ENCODE results near the gene COL23A1.
"Not testable (repeated sequence)": the region's sequence is repeated elsewhere in the genome, so short reads cannot be mapped to it uniquely, and the experiment has no call there.

The COL23A1 gene

DNA sequence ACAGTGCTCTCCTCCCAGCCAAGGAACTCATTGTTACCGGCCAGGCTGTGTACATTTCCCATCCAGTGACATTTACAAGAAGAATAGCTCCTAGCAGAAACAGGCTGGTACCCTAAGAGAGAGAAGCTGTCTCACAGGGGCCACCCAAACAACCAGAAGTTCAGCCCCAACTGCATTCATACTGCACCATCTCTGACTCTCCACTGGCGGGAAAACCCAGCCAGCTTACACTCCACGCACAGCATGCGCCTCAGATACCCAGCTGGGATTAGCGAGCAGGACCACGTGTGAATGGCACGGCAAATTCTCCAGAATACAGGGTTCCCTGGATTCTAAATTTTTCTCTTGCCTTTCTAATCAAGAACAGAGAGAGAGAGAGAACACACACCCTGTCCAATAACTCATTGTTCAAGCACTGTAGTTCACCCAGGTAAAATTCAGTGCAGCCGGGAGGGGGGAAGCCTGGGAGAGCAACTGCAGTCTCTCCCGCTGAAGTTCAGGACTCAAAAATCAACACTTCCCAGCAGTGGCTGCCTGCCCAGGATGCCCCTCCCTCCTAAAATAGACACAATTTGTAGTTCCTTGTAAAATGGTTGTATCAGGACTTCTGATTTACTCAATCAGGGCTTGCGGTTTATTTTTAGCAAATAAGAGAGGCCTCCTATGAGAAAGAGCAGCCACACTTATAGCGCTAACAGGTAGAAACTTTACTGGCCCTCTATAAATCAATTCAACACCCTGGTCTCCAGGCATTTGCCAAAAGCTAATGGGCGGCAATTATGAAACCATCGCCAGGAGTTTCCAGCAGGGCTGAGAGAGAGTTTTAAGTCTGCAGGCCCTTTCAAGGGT lies 2.2 kb downstream of the COL23A1 start:
- no peak for DNase-seq

- no peak for DNase-seq
These were observed 3.8 kb downstream of the COL23A1 start for GRCh38 chr5:178586396-178586795.

GRCh38 chr5:178585421-178585820 lies 4.8 kb downstream of the COL23A1 start:
- DNase-seq, result not testable (repeated sequence)

DNA sequence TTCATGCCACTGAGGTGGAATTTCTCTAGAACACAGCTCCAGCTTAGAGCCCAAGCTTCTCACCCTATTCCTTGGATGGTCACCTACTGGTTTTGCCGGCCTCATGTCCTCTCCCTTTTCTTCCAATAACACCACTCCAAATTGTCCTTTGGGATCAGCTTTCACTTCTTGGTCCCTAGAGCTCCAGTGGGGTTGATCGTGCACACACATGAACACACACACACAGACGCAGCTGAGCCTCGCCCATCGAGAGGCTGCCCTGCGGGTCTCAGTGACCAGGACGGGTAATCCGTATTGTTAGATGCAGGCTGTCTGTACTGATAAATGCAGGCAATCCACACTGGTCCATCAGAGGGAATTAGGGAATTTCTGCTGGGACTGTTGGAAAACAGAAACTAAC lies 6.9 kb downstream of the COL23A1 start:
- DNase-seq, result no peak

DNA sequence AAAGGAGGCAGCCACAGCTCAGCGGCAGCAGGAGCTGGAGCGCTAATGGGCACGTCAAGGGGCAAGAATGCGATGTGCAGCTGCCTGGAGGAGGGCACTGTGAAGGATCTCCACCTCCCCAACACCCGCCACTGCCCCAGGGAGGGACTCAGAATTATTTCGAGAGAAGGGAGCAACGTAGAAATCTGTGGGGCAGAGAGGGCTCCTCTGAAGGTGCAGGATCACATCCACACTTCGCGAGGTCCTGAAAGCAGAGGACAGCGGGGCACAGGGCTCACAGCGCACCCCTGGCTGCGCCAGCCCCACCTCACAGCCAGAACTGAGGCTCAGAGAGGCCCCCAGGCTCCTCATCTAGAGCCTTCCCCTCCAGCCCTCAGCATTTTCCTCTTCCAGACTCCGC lies 7.9 kb downstream of the COL23A1 start:
- no peak for DNase-seq

- no peak for DNase-seq
These were observed 8.6 kb downstream of the COL23A1 start for GRCh38 chr5:178581621-178582020.

DNA sequence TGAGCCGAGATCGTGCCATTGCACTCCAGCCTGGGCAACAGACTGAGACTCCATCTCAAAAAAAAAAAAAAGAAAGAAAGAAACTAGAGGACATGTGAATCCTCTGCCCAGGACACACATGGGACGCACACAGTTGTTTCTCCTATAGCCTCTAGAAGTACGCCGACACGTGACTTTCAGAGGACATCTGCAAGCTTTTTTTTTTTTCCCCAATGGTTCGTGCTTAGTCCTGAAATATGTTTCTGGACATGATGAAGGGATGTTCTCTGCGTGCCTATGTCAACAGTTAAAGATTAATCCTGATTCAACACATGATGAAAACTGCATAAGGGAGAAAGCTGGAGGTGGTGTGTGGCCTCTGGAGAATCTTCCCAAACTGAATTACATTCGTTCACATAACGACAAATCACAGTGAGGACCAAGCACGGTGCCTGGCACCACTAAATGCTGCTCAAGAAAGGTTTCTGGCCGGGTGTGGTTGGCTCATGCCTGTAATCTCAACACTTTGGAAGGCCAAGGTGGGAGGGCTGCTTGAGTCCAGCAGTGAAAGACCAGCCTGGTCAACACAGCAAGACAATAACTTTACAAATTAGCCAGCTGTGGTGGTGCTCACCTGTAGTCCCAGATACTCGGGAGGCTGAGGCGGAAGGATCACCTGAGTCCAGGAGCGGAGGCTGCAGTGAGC lies 9.8 kb downstream of the COL23A1 start:
- DNase-seq, result no peak

- DNase-seq, result no peak
These were observed 12.2 kb downstream of the COL23A1 start for GRCh38 chr5:178577944-178578343.

GRCh38 chr5:178577376-178577839 lies 12.8 kb downstream of the COL23A1 start:
- DNase-seq, result no peak

DNA sequence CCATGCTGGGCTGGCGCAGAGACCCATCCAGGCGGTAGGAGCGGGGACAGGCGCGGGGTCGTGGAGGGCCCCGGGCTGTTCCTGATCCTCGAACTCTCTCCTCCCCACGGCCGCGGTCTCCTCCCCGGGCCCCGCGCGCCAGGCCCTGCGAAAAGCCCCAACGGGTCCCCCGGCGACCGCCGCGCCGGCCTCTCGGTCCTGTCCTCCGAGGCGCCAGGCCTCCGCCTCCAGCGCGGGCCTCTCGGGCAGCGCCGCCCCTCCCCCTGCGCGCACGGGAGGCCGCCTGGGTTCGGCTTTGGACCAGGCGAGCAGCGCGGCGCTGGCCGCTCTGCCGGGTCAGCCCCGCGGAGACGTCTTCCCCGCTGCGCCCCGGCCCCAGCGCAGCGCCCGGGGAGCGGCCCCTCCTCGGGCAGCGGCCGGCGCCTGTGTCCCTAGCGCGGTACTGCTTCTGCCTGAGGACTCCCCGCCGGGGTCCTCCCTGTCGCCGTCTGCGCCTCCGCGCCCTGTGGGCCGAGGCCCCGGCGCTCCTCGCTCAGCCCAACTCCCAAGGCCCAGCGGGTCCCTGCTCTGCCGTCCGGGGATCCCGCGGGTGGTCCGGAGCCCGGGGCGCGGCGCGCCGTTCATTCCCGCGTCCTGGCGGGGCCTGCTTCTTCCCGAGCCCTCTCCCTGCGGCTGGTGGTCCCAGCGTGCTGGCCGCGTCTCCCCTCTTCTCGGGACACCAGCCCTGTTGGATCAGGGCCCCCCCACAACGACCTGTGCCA lies 13.4 kb downstream of the COL23A1 start:
- no peak for DNase-seq

GRCh38 chr5:178573216-178573615 lies 17.0 kb downstream of the COL23A1 start:
- no peak for DNase-seq

GRCh38 chr5:178572617-178573016 lies 17.6 kb downstream of the COL23A1 start:
- DNase-seq, result no peak

GRCh38 chr5:178569485-178569884 lies 20.7 kb downstream of the COL23A1 start:
- no peak for DNase-seq

DNA sequence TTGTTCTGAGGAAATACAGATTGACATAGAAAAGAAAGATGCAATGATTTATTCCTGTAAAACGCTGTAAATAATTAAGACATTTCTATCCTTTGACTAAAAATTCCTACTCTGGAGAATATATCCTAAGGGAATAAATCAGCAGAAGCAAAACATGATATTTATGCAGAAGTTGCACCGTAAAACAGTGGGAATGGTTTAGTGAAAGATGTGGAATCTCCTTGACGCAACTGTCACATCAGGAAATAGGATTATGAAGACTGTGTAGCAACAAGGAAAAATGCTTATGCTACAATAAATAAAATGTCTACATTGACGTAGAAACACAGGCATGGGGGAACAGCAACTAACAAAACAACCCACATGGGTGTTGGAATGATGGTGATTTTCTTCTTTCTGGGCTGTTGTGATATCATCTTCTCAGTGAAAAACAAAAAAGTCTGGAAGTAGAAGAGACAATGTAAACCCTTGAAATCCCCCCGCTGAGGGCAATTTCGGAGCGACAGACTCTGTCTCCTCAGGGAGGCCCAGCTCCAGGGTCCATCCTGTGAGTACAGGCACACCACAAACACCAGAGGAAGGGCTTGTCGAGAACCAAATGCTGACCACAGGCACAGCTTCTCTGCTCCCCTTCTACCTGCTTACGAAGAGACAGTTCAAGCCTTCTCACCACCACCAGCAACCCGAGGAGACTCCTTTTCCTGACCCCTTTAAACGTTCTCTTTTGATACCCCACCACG lies 25.2 kb downstream of the COL23A1 start:
- DNase-seq, result no peak

- DNase-seq, result no peak
These were observed 25.8 kb downstream of the COL23A1 start for GRCh38 chr5:178564397-178564796.

DNA sequence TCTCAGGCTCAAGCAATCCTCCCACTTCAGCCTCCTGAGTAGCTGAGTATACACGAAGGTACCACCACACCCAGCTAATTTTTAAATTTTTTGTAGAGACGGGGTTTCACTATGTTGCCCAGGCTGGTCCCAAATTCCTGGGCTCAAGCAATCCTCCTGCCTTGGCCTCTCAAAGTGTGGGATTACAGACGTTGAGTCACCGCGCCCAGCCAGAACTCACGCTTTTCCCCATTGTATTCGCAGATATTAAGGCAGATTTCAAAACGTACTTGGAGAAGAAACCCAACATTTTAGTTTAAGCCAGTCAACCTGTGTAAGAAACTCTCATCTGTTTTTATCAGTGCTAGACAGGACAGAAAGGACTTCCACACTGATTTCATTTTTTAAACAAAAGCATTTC lies 26.6 kb downstream of the COL23A1 start:
- no peak for DNase-seq

DNA sequence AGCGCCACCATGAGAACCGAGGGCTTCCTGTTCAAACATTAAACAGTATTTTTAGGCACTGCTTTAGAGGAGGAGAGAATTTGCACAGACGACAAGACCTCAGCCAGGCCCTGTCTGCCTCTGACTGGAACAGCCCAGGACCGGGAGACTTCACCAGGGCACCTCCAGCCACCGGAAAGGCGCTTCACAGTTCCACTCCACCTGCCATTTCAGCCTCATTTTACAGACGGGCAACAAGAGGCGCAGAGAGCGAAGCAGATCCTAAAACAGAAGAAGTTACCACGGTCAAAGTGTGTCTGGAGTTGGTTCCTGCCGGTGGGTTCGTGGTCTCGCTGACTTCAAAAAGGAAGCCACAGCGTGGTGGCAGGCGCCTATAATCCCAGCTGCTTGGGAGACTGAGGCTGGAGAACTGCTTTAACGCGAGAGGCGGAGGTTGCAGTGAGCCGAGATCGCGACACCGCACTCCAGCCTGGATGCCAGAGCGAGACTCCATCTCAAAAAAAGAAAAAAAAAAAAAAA lies 28.4 kb downstream of the COL23A1 start:
- no peak for DNase-seq

GRCh38 chr5:178560911-178561310 lies 29.3 kb downstream of the COL23A1 start:
- no peak for DNase-seq

GRCh38 chr5:178557416-178557815 lies 32.8 kb downstream of the COL23A1 start:
- no peak for DNase-seq

DNA sequence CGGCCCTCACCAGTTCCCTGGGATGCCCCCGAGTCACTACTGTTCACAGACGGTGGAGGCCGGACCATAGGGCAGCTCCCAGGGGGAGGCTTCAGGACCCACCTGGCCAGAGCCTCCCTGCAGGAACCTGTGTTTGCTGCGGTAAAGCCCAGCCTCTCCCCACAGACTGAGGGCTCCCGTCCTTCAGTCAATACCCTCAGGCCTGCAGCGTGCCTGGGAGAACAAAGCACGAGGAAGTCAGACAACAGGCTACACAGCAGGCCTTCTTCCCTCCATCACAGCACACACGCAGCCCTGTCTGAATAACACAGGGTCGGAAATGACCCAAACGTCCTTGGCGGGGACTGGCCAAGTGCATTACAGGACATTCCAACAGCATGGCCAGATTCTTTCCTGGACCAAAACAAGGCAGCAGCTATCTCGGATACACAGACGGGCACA lies 34.4 kb downstream of the COL23A1 start:
- no peak for DNase-seq

DNA sequence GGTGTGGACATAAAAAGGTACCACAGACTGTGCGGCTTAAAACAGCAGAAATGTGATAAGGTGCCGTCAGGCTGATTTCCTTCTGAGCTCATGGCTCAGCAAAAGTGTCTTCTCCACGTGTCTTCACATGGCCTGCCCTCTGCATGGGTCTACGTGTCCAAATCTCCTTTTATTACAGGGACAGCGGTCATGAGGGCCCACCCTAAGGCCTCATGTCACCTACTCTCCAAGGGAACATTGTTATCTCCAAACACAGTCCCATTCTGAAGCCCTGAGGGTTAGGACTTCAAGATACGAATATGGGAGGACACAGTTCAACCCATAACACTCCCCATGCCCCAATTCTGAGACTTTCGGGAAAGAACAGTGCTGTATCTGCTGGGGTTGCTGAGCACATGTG lies 35.2 kb downstream of the COL23A1 start:
- DNase-seq, result no peak

GRCh38 chr5:178554311-178554710 lies 35.9 kb downstream of the COL23A1 start:
- DNase-seq, result no peak

DNA sequence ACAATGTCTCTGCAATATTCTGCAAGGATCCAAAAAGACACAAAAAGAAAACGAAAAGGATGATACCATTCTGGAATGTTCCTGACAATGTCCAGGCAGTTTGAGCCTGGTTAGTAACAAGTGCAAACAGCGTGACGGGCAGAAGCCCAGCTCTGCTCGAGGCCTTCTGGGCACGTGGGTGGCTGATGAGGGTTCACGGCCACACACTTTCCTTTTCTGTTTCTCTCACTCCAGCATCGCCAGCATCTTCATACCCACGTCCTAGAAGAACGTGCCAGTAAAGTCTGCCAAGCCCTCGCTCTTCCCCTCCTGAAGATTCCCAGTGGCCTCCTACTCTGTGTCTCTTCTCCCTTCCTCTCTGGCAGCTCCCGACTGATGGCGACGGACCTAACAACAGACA lies 36.7 kb downstream of the COL23A1 start:
- no peak for DNase-seq

Data from CD4-positive, alpha-beta T cell treated with Interleukin-21 for 1 hour (primary cell).